Measurements from ENCODE around the gene CRTC2. TPM values are rescaled to one million over a fixed set of nuclear protein-coding genes. Genes with fewer than 3 reads are reported as not detected.

CRTC2 gene
- total and polyA plus RNA-seq, 9 of the 15 experiments (the other 6 are each of a cell fraction or from before 2014, with no cell fraction given): 2.7 to 26.4 (median 10.2) TPM

DNA sequence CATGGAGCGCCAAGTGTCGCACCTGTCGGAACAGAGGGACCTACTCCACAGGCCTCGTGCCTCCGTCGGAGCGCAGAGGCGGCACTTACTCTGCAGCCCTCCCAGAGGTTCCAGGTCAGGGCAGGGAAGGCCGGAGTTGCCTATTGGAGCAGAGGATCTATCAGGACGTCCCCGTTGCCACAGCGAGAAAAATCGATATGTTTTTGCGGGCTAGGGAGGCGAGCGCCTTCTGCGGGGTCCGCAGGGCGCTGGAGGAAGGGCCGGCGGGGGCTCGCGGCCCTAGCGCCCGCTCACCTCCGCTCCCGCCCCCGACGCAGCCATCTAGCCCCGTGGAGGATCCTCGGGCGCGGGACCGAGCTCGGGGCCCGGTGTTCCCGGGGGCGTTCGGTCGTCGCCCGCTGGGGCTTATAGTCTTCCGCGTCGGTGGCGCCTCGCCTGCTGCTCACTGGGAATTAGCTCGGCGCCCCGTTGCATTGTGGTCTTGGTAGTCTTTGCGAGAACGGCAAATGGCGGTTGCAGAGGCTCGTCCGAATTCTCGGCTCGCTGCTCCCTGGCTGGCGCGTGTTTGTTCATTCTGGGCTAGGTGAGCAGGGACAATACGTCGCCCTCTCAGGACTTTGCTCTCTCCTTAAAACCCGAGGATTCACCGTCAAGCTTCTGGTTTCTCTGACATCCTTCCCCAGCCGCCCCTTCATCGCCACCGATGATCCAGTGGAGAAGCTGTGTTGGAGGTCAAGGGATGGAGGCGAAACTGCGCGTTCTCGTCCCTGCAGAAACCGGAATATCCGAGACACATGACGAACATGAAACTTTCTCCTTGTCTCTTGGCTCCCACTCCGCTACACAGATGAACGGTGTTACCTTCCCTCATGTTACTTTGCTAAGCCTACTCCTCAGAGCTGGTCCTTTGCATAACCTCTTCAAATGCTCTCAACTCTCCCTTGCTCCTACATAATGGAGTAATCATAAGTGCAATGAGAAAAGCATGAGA is 19.1 kb upstream of the CRTC2 start, which contains the start of gene JTB (continued):
- TF ChIP-seq, protein P1, sequence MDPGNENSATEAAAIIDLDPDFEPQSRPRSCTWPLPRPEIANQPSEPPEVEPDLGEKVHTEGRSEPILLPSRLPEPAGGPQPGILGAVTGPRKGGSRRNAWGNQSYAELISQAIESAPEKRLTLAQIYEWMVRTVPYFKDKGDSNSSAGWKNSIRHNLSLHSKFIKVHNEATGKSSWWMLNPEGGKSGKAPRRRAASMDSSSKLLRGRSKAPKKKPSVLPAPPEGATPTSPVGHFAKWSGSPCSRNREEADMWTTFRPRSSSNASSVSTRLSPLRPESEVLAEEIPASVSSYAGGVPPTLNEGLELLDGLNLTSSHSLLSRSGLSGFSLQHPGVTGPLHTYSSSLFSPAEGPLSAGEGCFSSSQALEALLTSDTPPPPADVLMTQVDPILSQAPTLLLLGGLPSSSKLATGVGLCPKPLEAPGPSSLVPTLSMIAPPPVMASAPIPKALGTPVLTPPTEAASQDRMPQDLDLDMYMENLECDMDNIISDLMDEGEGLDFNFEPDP (CRISPR knock-in tag; IDR thresholded peaks at IDR 0.05): no peak
- peak; percentile 8; the same call in 1 of the 2 replicates for TF ChIP-seq MYC (IDR thresholded peaks at IDR 0.05; ENCODE audit: low read depth, low read length)
- TF ChIP-seq MYC (CRISPR knock-in tag; IDR thresholded peaks at IDR 0.05; ENCODE audit: borderline replicate concordance, low read depth): no peak; the same call in 1 of the 2 replicates
- TF ChIP-seq ZNF41 (CRISPR knock-in tag; conservative IDR thresholded peaks at IDR 0.05): no peak
- peak; percentile 92 for TF ChIP-seq ZNF143 (CRISPR knock-in tag; IDR thresholded peaks at IDR 0.05)
- TF ChIP-seq, protein P2, sequence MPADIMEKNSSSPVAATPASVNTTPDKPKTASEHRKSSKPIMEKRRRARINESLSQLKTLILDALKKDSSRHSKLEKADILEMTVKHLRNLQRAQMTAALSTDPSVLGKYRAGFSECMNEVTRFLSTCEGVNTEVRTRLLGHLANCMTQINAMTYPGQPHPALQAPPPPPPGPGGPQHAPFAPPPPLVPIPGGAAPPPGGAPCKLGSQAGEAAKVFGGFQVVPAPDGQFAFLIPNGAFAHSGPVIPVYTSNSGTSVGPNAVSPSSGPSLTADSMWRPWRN (IDR thresholded peaks at IDR 0.05; ENCODE audit: low read depth): no peak
- TF ChIP-seq, protein P3, sequence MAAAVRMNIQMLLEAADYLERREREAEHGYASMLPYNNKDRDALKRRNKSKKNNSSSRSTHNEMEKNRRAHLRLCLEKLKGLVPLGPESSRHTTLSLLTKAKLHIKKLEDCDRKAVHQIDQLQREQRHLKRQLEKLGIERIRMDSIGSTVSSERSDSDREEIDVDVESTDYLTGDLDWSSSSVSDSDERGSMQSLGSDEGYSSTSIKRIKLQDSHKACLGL (CRISPR knock-in tag; IDR thresholded peaks at IDR 0.05; ENCODE audit: borderline replicate concordance, poor library complexity, severe bottlenecking): no peak
- no peak for TF ChIP-seq ZNF785 (CRISPR knock-in tag; IDR thresholded peaks at IDR 0.05)
- TF ChIP-seq, protein P4, sequence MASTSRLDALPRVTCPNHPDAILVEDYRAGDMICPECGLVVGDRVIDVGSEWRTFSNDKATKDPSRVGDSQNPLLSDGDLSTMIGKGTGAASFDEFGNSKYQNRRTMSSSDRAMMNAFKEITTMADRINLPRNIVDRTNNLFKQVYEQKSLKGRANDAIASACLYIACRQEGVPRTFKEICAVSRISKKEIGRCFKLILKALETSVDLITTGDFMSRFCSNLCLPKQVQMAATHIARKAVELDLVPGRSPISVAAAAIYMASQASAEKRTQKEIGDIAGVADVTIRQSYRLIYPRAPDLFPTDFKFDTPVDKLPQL (IDR thresholded peaks at IDR 0.05; ENCODE audit: extremely low read depth, insufficient read length): no peak
- TF ChIP-seq ZNF311 (CRISPR knock-in tag; IDR thresholded peaks at IDR 0.05): no peak
- no peak for TF ChIP-seq PTBP1 (IDR thresholded peaks at IDR 0.05; ENCODE audit: low read depth, low read length)
- TF ChIP-seq PRMT5 (CRISPR knock-in tag; IDR thresholded peaks at IDR 0.05): no peak
- TF ChIP-seq ATF1 (CRISPR knock-in tag; IDR thresholded peaks at IDR 0.05): no peak; the same call in 1 of the 2 replicates
- peak; percentile 81 for TF ChIP-seq ATF1 (tag; IDR thresholded peaks at IDR 0.05)
- TF ChIP-seq NELFE (IDR thresholded peaks at IDR 0.05; ENCODE audit: insufficient read depth, insufficient read length): no peak
- TF ChIP-seq KLF6 (CRISPR knock-in tag; IDR thresholded peaks at IDR 0.05; ENCODE audit: borderline replicate concordance): no peak
- TF ChIP-seq NFXL1 (CRISPR knock-in tag; IDR thresholded peaks at IDR 0.05): no peak
- TF ChIP-seq BMI1 (IDR thresholded peaks at IDR 0.05; ENCODE audit: low read length): no peak
- TF ChIP-seq POLR2H (tag; IDR thresholded peaks at IDR 0.05; ENCODE audit: low read depth): peak; percentile 75; the same call in 1 of the 2 replicates
- peak; percentile 8; the same call in 1 of the 2 replicates for TF ChIP-seq NFIC (IDR thresholded peaks at IDR 0.05)
- TF ChIP-seq, protein P5, sequence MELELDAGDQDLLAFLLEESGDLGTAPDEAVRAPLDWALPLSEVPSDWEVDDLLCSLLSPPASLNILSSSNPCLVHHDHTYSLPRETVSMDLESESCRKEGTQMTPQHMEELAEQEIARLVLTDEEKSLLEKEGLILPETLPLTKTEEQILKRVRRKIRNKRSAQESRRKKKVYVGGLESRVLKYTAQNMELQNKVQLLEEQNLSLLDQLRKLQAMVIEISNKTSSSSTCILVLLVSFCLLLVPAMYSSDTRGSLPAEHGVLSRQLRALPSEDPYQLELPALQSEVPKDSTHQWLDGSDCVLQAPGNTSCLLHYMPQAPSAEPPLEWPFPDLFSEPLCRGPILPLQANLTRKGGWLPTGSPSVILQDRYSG (tag; conservative IDR thresholded peaks at IDR 0.05; ENCODE audit: low read depth): no peak
- TF ChIP-seq, protein P6, sequence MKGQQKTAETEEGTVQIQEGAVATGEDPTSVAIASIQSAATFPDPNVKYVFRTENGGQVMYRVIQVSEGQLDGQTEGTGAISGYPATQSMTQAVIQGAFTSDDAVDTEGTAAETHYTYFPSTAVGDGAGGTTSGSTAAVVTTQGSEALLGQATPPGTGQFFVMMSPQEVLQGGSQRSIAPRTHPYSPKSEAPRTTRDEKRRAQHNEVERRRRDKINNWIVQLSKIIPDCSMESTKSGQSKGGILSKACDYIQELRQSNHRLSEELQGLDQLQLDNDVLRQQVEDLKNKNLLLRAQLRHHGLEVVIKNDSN (CRISPR knock-in tag; IDR thresholded peaks at IDR 0.05): no peak; the same call in 1 of the 2 replicates
- no peak for TF ChIP-seq HDAC6 (IDR thresholded peaks at IDR 0.05; ENCODE audit: low read depth, low read length)

Measured in K562 (cell line).